GM21360 (cell line): ENCODE measurements around the gene GIPC2.
A peak's percentile ranks its signal among the peaks of the same experiment; 100 is the strongest.

Source experiments
- ATAC-seq: cut with Tn5 transposase; IDR thresholded peaks from one replicate; pipeline ENCODE4 v1.9.1; 2021; ENCODE audit warnings: mild to moderate bottlenecking, moderate library complexity; ENCODE audit not compliant: unreplicated experiment

GIPC2 gene

GRCh38 chr1:78035121-78035520, 10.6 kb upstream of the GIPC2 start:
- no peak for ATAC-seq

GRCh38 chr1:78036450-78036849, 9.3 kb upstream of the GIPC2 start:
- ATAC-seq = no peak

GRCh38 chr1:78038071-78038470, 7.7 kb upstream of the GIPC2 start:
- no peak for ATAC-seq

DNA sequence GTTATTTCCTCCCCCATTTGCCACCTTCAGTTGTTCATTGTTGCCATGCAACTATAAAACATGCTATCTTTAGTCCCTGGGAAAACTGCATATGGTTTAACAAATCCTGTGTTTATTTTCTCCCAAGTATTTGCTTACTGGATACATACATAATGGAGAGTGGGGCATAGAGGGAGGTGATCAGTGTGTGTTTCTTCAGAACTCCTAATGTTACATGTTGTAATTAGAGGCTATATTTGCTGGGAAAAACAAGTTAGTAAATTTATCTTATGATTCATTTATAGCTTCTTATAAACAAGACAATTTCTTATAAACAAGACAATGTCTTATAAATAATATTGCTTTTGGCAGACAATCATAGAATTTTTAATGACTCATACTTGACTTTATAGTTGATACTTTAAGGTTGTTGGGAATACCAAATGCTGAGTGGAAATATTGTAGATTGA, 7.3 kb upstream of the GIPC2 start:
- ATAC-seq = no peak

DNA sequence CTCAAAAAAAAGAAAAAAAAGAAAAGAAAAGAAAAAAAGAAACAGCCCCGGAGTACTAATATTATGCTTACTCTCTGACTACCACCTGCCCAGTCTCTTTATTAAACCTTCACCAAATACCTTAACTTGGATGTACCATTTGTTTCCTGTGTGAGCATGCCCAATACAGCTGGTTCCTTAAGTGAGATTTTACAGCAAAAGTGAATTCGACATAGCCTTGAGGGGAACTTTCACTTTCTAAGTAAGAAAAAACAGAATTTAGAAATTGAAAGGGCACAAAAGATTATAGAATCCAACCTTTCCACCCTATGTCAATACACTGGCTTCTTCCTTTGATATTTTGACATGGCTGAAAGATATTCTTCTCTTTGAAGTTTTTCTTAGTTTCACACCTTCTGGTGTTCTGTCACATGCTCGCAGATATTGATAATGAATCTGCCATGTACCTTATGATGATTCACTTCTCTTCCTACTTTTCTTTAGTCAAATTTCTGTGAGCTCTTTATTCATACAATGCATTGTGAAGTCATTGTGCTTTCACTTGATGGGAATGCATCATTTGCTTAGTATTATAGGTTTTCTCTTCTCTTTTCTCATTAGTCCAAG, 5.2 kb upstream of the GIPC2 start:
- no peak for ATAC-seq

DNA sequence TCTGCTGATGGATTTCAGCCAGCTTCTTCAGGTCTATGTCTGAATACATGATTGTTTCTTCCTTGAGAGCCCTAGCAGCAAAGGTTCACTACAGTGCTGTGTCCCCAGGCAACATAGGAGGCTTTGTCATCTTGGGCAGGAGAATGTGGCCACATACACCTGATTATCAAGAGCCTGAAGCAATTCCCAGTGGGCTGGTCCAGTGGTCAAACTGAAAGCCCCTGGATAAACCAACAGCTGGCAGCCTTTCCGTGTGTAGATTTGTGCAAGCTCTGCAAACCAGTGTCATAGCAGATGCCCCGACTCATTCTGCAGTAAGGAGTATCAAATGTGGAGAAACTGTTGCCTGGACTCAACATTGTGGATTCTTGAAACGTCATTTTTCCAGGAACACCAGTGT, 2.3 kb upstream of the GIPC2 start:
- no peak for ATAC-seq

- no peak for ATAC-seq
Measured at GRCh38 chr1:78044796-78045562, 787 bp upstream of the GIPC2 start.

DNA sequence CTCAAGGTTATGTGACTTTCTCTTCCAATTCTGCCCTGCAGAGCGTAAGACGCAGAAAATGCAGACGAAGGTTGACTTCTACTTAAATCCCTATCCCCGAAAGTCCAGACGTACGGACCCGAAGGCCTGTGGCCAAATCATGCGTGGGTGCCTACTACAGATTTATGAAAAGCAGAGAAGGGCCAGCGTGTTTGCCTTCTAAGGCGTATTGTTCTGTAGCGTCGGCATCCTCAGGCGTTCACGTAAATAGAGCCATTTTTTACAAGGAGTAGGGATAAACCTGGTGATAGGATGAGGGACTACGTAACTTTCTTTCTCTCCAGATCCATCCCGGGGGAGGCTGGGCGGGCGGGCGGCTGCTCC, 222 bp upstream of the GIPC2 start:
- ATAC-seq = no peak

DNA sequence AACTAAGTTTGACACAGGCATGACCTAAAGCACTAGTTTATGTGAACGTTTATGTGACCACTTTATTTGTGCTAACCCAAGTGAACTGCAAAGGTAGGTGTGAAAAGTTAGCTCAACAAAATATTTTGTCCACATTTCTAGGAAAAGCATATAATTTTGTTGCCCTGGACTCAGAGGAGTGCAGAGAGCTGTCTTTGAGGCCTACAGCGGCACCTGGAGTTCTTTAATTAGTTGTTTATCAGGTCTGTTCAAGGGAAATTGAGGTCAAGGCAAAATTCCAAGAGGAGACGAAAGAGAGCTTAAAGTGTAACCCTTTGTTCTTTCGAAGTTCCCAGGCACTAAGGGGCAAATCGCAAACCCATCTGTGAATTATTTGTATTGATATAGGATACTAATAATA, 1.3 kb downstream of the GIPC2 start:
- no peak for ATAC-seq

DNA sequence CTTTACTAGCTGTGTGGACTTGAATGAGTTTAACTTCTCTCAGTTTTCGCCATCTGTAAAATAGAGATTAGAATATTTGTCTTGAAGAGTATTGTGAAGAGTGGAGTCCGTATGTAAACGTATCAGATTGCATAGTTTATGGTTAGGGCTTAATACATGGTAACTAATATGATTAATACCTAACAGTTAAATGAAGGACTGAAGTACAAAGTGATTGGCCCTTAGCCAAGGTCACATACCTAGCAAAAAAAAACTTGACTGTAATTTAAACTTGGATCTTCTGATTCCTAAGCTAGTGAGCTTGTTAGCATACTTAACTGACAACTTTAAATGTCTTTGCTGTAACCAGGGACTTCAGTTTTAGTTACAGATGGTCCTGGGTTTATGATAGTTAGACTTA, 1.9 kb downstream of the GIPC2 start:
- ATAC-seq = no peak

DNA sequence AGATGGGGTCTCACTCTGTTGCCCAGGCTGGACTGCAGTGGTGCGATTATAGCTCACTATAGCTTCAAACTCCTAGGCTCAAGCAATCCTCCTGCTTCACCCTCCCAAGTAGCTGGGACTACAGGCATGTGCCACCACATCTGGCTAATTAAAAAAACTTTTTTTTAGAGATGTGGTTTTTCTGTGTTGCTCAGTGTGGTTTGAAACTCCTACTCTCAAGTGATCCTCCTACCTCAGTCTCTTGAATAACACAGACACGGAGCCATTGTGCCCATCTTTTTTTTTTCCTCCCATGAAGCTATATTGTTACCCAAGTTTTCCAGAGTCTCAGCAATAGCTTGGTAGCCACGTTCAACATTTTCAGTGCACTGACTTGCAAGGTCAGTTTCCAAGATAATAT, 2.7 kb downstream of the GIPC2 start:
- ATAC-seq = no peak

DNA sequence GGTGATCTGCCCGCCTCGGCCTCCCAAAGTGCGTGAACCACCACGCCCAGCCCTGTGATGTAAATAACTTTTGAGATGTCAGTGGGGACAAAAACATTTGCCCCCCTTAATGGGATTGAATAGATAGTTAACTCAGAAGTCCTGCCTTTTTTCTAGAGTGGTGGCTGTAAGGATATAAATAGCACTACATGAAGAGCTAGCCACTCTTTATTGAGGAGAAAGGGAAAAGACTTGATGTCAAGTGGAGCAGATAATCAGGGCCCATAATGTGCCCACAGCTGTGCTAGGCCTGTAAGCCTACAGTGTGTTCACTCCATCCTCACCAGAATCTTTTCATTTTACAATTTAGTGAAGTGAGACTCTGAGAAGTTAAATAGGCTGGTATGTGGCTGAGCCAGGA, 3.6 kb downstream of the GIPC2 start:
- no peak for ATAC-seq

DNA sequence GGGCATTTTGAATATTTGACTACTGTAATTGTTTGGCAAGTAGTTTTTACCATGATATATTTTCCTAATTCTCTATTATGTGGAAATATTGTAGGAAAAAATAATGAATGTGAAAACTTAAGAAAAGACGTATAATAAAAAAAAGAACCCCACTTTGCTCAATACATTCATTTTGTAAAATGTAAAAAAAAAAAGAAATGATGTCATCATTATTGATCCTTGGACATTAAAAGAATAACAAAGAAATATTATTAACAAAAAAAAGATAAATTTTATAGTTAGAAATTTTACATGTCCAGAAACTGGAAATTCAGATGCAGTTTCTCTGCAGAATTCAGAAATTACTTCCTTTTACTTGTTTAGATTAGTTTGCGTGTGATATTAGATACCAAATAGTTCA, 5.2 kb downstream of the GIPC2 start:
- ATAC-seq = no peak

- ATAC-seq = no peak
Measured at GRCh38 chr1:78052685-78053405, 7.1 kb downstream of the GIPC2 start.

DNA sequence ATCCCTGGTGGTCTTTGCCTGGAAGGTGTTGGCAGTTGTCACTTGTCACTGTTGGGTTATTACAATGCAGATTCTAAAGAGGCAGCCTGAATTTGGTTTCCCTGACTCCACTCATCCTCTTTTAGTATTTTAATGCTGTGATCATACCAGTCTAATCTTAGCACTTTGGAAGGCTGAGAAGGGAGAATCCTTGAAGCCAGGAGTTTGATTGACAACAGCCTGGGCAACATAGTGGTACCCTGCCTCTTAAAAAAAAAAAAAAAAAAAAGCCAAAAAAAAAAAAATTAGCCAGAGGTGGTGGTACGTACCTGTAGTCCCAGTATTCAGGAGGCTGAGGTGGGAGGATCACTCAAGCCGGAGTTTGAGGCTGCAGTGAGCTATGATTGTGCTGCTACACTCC, 7.7 kb downstream of the GIPC2 start:
- ATAC-seq = no peak

DNA sequence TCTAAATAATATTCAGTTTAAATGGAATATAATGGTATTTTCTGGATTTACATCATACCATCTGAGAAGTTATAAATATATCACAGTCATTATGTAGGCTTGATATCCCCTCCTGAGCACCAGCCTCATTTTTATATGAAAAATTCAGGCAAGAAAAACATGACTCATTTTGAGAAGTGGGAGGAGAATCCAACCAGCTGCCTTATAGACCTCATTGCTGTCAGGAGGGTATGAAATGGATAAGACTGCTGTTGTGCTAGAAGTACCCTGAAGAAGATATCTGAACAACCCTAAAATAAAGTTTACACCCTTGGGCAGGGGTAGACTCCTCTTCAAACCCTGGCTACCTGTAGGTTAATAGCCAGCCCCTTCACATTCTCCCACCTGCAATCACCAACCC, 8.8 kb downstream of the GIPC2 start:
- ATAC-seq = no peak

DNA sequence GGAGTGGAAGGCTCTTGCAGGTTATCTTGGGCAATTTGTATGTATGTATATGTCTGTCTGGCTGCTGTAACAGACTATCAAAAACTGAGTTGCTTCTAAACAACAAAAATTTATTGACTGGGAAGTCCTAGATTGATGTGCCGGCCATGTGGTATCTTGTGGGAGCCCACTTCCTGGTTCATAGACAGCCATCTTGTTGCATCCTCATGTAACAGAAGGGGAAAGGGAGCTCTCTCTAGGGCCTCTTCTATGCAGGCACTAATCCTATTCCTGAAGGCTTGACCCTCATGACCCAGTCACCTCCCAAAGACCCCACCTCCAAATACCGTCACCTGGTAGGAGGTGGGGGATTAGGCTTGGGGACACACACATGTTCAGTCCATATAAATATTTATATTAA, 9.2 kb downstream of the GIPC2 start:
- no peak for ATAC-seq

GRCh38 chr1:78055565-78056132, 9.9 kb downstream of the GIPC2 start:
- ATAC-seq = no peak

DNA sequence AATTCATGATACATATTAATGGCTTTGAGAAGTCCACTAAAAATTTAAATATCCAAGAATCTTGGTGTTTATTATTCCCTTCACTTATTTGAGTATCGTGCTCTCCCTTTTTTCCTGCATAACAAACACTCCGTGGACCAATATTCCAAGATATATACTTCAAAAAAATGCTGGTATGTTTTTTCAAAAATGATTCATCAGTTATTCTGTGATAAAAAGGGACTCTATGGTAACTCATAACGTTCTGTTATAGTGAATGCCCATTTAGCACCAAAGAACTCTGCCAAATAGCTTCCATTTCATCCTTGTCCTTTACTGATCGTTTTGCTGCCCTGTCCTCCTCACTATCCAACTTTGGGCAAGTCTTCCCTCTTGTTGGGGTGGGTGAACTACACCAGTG, 12.9 kb downstream of the GIPC2 start:
- ATAC-seq = no peak

- peak; percentile 92 for ATAC-seq
Measured at GRCh38 chr1:78060857-78061563, 15.2 kb downstream of the GIPC2 start.

- ATAC-seq = no peak
Measured at GRCh38 chr1:78061825-78062523, 16.2 kb downstream of the GIPC2 start.
